SK-N-SH treated with all-trans-retinoic acid at 6 μM for 48 hours (cell line): ENCODE measurements around the gene CPEB1.

ENCODE experiments used
- ATAC-seq: fragments of 200-7000 bp; cut with Tn5 transposase; 3 replicates; pipeline ENCODE4 v1.9.1; 2020; ENCODE audit warnings: mild to moderate bottlenecking, moderate library complexity
- ARNTL ChIP-seq: fragments of 450-650 bp; formaldehyde crosslinking; IDR thresholded peaks from 2 replicates; pipeline ENCODE4 v1.5.0; 2020; ENCODE audit warnings: low read depth, mild to moderate bottlenecking, moderate library complexity, borderline replicate concordance
- BACH2 ChIP-seq: fragments of 250-450 bp; sonication (Bioruptor Pico); IDR thresholded peaks from 2 replicates; pipeline ENCODE4 v1.9.0; 2021; ENCODE audit warnings: mild to moderate bottlenecking, borderline replicate concordance
- CSRNP3 ChIP-seq: fragments of 250-450 bp; sonication (Bioruptor Pico); IDR thresholded peaks from 2 replicates; pipeline ENCODE4 v1.5.1; 2021; ENCODE audit warnings: mild to moderate bottlenecking, moderate library complexity
- ESRRG ChIP-seq: fragments of 250-450 bp; sonication (Bioruptor Pico); IDR thresholded peaks from 2 replicates; pipeline ENCODE4 v1.6.1; 2021; ENCODE audit warnings: mild to moderate bottlenecking
- GLIS3 ChIP-seq: fragments of 250-450 bp; sonication (Bioruptor Pico); IDR thresholded peaks from 2 replicates; pipeline ENCODE4 v1.5.0; 2020; ENCODE audit warnings: mild to moderate bottlenecking, moderate library complexity
- ISL1 ChIP-seq: fragments of 250-450 bp; sonication (Bioruptor Pico); IDR thresholded peaks from 2 replicates; pipeline ENCODE4 v2.1.2; 2022; ENCODE audit warnings: mild to moderate bottlenecking, moderate library complexity
- PATZ1 ChIP-seq: fragments of 250-450 bp; sonication (Bioruptor Pico); IDR thresholded peaks from 2 replicates; pipeline ENCODE4 v1.8.0; 2020; ENCODE audit warnings: mild to moderate bottlenecking, moderate library complexity, borderline replicate concordance
- POU6F1 ChIP-seq: fragments of 250-450 bp; sonication (Bioruptor Pico); IDR thresholded peaks from 2 replicates; pipeline ENCODE4 v1.8.0; 2021; ENCODE audit warnings: low read depth, mild to moderate bottlenecking, moderate library complexity, borderline replicate concordance
- PPARA ChIP-seq: fragments of 250-450 bp; sonication (Bioruptor Pico); IDR thresholded peaks from 2 replicates; pipeline ENCODE4 v1.5.0; 2020; ENCODE audit warnings: mild to moderate bottlenecking, borderline replicate concordance
- RARB ChIP-seq: fragments of 250-450 bp; sonication (Bioruptor Pico); IDR thresholded peaks from 2 replicates; pipeline ENCODE4 v1.8.0; 2021; ENCODE audit warnings: mild to moderate bottlenecking, moderate library complexity
- SNAI2 ChIP-seq: fragments of 250-450 bp; sonication (Bioruptor Pico); IDR thresholded peaks from 2 replicates; pipeline ENCODE4 v1.5.0; 2020; ENCODE audit warnings: mild to moderate bottlenecking, moderate library complexity
- TSHZ2 ChIP-seq: fragments of 250-450 bp; sonication (Bioruptor Pico); IDR thresholded peaks from 2 replicates; pipeline ENCODE4 v1.5.0; 2020; ENCODE audit warnings: mild to moderate bottlenecking, moderate library complexity
- ZC3H10 ChIP-seq: fragments of 250-450 bp; sonication (Bioruptor Pico); IDR thresholded peaks from 2 replicates; pipeline ENCODE4 v1.5.1; 2021; ENCODE audit warnings: mild to moderate bottlenecking, moderate library complexity
- ZFP3 ChIP-seq: fragments of 250-450 bp; sonication (Bioruptor Pico); IDR thresholded peaks from 2 replicates; pipeline ENCODE4 v1.5.0; 2020; ENCODE audit warnings: mild to moderate bottlenecking, moderate library complexity
- ZFP30 ChIP-seq: fragments of 450-650 bp; formaldehyde crosslinking; IDR thresholded peaks from 2 replicates; pipeline ENCODE4 v1.5.0; 2022; ENCODE audit warnings: mild to moderate bottlenecking, moderate library complexity
- ZNF565 ChIP-seq: fragments of 450-650 bp; formaldehyde crosslinking; conservative IDR thresholded peaks from 2 replicates; pipeline ENCODE4 v1.5.0; 2020; ENCODE audit warnings: low read depth, mild to moderate bottlenecking, moderate library complexity
- ZNF70 ChIP-seq: fragments of 450-650 bp; formaldehyde crosslinking; IDR thresholded peaks from 2 replicates; pipeline ENCODE4 v1.5.0; 2020; ENCODE audit warnings: mild to moderate bottlenecking, moderate library complexity
- ZNF8 ChIP-seq: fragments of 450-650 bp; formaldehyde crosslinking; IDR thresholded peaks from 2 replicates; pipeline ENCODE4 v1.5.0; 2020; ENCODE audit warnings: mild to moderate bottlenecking, moderate library complexity

CPEB1 gene

GRCh38 chr15:82568986-82569385, 78.2 kb downstream of the CPEB1 start:
- TF ChIP-seq GLIS3 (CRISPR knock-in tag) (no peak), ISL1 (CRISPR knock-in tag) (no peak), ZC3H10 (CRISPR knock-in tag) (no peak), SNAI2 (CRISPR knock-in tag) (no peak), ZFP30 (no peak), BACH2 (no peak)
- ATAC-seq, result no peak

- no peak for TF ChIP-seq ZNF565 (CRISPR knock-in tag)
- no peak for TF ChIP-seq SNAI2 (CRISPR knock-in tag)
- no peak for TF ChIP-seq ZFP3 (CRISPR knock-in tag)
- TF ChIP-seq ESRRG (CRISPR knock-in tag), result no peak
- TF ChIP-seq ISL1 (CRISPR knock-in tag), result no peak
- TF ChIP-seq CSRNP3 (CRISPR knock-in tag), result no peak
- TF ChIP-seq, all 23 proteins: peak for 0
- ATAC-seq, result no peak
These were observed 79.5 kb downstream of the CPEB1 start for GRCh38 chr15:82567661-82568060.

- no peak for ATAC-seq
- no peak for TF ChIP-seq TSHZ2
- no peak for TF ChIP-seq ZNF70
- TF ChIP-seq ZFP30, result no peak
- TF ChIP-seq ZNF8 (CRISPR knock-in tag), result no peak
- TF ChIP-seq SNAI2 (CRISPR knock-in tag), result no peak
- no peak for TF ChIP-seq PPARA (CRISPR knock-in tag)
- TF ChIP-seq PATZ1 (CRISPR knock-in tag), result no peak
- no peak for TF ChIP-seq GLIS3 (CRISPR knock-in tag)
- no peak for TF ChIP-seq ISL1 (CRISPR knock-in tag)
- no peak for TF ChIP-seq BACH2
- no peak for TF ChIP-seq RARB (CRISPR knock-in tag)
- no peak for TF ChIP-seq CSRNP3 (CRISPR knock-in tag)
- no peak for TF ChIP-seq ZC3H10 (CRISPR knock-in tag)
These were observed 80.5 kb downstream of the CPEB1 start for GRCh38 chr15:82566690-82567089.

- no peak for TF ChIP-seq ZNF70
- TF ChIP-seq ZNF565 (CRISPR knock-in tag), result no peak
- TF ChIP-seq ESRRG (CRISPR knock-in tag), result no peak
- TF ChIP-seq ARNTL (CRISPR knock-in tag), result no peak
- no peak for TF ChIP-seq RARB (CRISPR knock-in tag)
- TF ChIP-seq POU6F1, result no peak
- TF ChIP-seq PATZ1 (CRISPR knock-in tag), result no peak
- no peak for ATAC-seq
These were observed 88.7 kb downstream of the CPEB1 start for GRCh38 chr15:82558502-82558901.
